Stomach (tissue), 4 donors: ENCODE data around the gene SYNE3.

Source experiments
- EP300 ChIP-seq: sonication (generic); formaldehyde crosslinking; IDR thresholded peaks from one replicate; pipeline ENCODE4 v1.6.1; 2017; ENCODE audit warnings: antibody characterized with exemption
- TF ChIP-seq, protein P1 (sequence below), 7 experiments: fragments of 450-650 bp in 4 of 7; fragments of 200-600 bp in 3 of 7; sonication (generic) in 3 of 7; IDR thresholded peaks; one replicate each; pipeline ENCODE4 v1.5.1; 2016 to 2019; ENCODE audit warnings: antibody characterized with exemption in 7 of 7, control low read depth in 2 of 7, mild to moderate bottlenecking in 1 of 7

GRCh38 chr14:95475540-95476240 is 40.8 kb downstream of the SYNE3 start:
- TF ChIP-seq EP300 = no peak
- TF ChIP-seq, protein P1, sequence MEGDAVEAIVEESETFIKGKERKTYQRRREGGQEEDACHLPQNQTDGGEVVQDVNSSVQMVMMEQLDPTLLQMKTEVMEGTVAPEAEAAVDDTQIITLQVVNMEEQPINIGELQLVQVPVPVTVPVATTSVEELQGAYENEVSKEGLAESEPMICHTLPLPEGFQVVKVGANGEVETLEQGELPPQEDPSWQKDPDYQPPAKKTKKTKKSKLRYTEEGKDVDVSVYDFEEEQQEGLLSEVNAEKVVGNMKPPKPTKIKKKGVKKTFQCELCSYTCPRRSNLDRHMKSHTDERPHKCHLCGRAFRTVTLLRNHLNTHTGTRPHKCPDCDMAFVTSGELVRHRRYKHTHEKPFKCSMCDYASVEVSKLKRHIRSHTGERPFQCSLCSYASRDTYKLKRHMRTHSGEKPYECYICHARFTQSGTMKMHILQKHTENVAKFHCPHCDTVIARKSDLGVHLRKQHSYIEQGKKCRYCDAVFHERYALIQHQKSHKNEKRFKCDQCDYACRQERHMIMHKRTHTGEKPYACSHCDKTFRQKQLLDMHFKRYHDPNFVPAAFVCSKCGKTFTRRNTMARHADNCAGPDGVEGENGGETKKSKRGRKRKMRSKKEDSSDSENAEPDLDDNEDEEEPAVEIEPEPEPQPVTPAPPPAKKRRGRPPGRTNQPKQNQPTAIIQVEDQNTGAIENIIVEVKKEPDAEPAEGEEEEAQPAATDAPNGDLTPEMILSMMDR (IDR thresholded peaks at IDR 0.05) = no peak
